IPS-20b (cell line): ENCODE results near the gene KMT2C.
"Not testable (repeated sequence)": the region's sequence is repeated elsewhere in the genome, so short reads cannot be mapped to it uniquely, and the experiment has no call there.

Experiments used
- H3K27ac ChIP-seq: one replicate; pipeline ENCODE4 v1.5.1; 2013; ENCODE audit warnings: low read length
- H3K27me3 ChIP-seq: 2 replicates; pipeline ENCODE4 v1.6.1; 2013; ENCODE audit warnings: mild to moderate bottlenecking, low read length, inconsistent platforms; ENCODE audit not compliant: insufficient read depth
- H3K36me3 ChIP-seq: 2 replicates; pipeline ENCODE4 v1.6.1; 2013; ENCODE audit warnings: low read depth, mild to moderate bottlenecking, inconsistent platforms, low read length, moderate library complexity; ENCODE audit not compliant: insufficient read depth
- H3K4me1 ChIP-seq: 2 replicates; pipeline ENCODE4 v1.6.1; 2013; ENCODE audit warnings: mild to moderate bottlenecking, control low read depth, inconsistent platforms, low read length, moderate library complexity; ENCODE audit not compliant: insufficient read depth
- H3K4me3 ChIP-seq: 2 replicates; pipeline ENCODE4 v1.5.1; 2013; ENCODE audit warnings: mild to moderate bottlenecking, low read length, inconsistent platforms
- H3K9ac ChIP-seq: 2 replicates; pipeline ENCODE4 v1.6.1; 2013; ENCODE audit warnings: low read depth, mild to moderate bottlenecking, inconsistent platforms, low read length, moderate library complexity
- H3K9me3 ChIP-seq: 2 replicates; pipeline ENCODE4 v1.6.1; 2013; ENCODE audit warnings: mild to moderate bottlenecking, low read depth, low read length, inconsistent platforms; ENCODE audit not compliant: insufficient read depth

KMT2C gene

GRCh38 chr7:152464312-152465118 is 28.7 kb upstream of the KMT2C start:
- Histone ChIP-seq H3K27me3 (peaks cover 7% of the 10 kb centered on the region; the same call in 1 of the 2 replicates), H3K27ac (no peak overlapping the region), H3K9me3 (no peaks in the 10 kb centered on the region), H3K4me3 (peak overlapping the region; percentile 87), H3K9ac (peak overlapping the region; percentile 80; the same call in 1 of the 2 replicates), H3K36me3 (no peaks in the 10 kb centered on the region), H3K4me1 (peaks cover 8% of the 10 kb centered on the region; the same call in 1 of the 2 replicates)

GRCh38 chr7:152463709-152464311 is 28.0 kb upstream of the KMT2C start:
- Histone ChIP-seq H3K27me3 (peaks cover 7% of the 10 kb centered on the region; the same call in 1 of the 2 replicates), H3K4me1 (peaks cover 8% of the 10 kb centered on the region; the same call in 1 of the 2 replicates), H3K9me3 (no peaks in the 10 kb centered on the region), H3K36me3 (no peaks in the 10 kb centered on the region), H3K4me3 (peak overlapping the region; percentile 87; the same call in 1 of the 2 replicates), H3K27ac (no peak overlapping the region), H3K9ac (peak overlapping the region; percentile 80; the same call in 1 of the 2 replicates)

DNA sequence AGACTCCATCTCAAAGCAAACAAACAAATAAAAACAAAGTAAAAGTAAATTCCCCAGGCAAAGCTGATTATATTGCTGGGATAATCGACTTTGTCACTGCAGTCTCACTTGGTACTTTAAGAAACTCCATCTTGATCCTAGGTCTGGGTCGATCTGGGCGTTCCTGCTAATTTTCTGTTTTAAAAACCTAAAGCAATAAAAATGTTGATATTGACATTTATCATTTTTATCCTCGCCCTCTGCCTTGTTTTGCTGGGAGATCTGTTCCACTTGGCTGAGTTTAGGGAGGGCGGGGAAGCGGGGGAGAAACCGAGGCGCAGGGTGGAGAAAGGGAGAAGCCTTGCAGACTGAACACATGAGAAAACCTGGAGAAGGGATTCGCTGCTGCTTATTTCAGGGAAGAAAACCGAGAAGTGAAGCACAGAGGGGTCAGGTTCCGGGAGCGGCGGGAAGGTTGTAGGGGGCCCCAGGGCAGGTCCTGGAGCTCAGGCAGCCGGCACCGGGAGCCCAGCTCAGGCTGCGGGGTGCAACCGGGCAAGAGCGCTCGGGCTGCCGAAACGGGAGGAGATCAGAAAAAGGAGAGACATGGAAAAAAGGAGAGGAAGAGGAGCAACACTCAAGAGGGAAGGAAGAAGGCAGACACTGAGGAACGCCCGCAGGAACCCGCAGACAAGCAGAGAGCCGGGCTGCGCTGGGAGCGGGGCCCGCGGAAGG is 27.3 kb upstream of the KMT2C start:
- Histone ChIP-seq H3K4me1 (peaks cover 8% of the 10 kb centered on the region; the same call in 1 of the 2 replicates), H3K4me3 (peak overlapping the region; percentile 64), H3K36me3 (no peaks in the 10 kb centered on the region), H3K27me3 (peaks cover 7% of the 10 kb centered on the region; the same call in 1 of the 2 replicates), H3K9ac (peak overlapping the region; percentile 65; the same call in 1 of the 2 replicates), H3K27ac (no peak overlapping the region), H3K9me3 (no peaks in the 10 kb centered on the region)

GRCh38 chr7:152459724-152460251 is 24.0 kb upstream of the KMT2C start:
- H3K4me1 ChIP-seq = peaks cover 8% of the 10 kb centered on the region; the same call in 1 of the 2 replicates
- H3K27me3 ChIP-seq = no peaks in the 10 kb centered on the region; the same call in 1 of the 2 replicates
- no peak overlapping the region for H3K27ac ChIP-seq
- no peak overlapping the region for H3K9ac ChIP-seq
- no peaks in the 10 kb centered on the region for H3K9me3 ChIP-seq
- H3K4me3 ChIP-seq = no peak overlapping the region
- no peaks in the 10 kb centered on the region for H3K36me3 ChIP-seq

DNA sequence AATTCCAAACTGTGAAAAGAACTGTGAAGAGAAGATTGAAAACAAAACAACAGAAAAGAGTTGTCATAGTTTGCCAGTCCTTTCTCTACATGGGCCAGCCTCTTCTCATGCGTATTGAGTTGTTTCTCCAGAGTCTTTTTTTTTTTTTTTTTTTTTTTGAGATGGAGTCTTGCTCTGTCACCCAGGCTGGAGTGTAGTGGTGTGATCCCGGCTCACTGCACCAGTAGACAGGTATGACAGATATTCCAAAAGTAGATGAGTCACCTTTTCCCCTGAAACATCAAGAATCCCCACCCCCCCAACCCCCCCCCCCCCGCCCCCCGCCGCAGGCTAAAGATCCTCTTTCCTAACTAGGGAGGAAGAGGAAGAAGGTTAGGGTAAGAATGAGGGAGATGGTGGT is 15.6 kb upstream of the KMT2C start:
- no peaks in the 10 kb centered on the region for H3K36me3 ChIP-seq
- no peak overlapping the region for H3K9ac ChIP-seq
- no peaks in the 10 kb centered on the region for H3K27me3 ChIP-seq
- no peaks in the 10 kb centered on the region for H3K4me1 ChIP-seq
- no peak overlapping the region for H3K4me3 ChIP-seq
- H3K27ac ChIP-seq = no peak overlapping the region
- H3K9me3 ChIP-seq = no peaks in the 10 kb centered on the region

GRCh38 chr7:152445386-152446008 is 9.7 kb upstream of the KMT2C start:
- H3K9me3 ChIP-seq, H3K27me3 ChIP-seq, H3K36me3 ChIP-seq, H3K4me3 ChIP-seq, H3K27ac ChIP-seq, H3K9ac ChIP-seq, H3K4me1 ChIP-seq: not testable (repeated sequence)

- H3K9me3 ChIP-seq = no peaks in the 10 kb centered on the region
- H3K4me1 ChIP-seq = no peaks in the 10 kb centered on the region
- no peak overlapping the region for H3K27ac ChIP-seq
- H3K9ac ChIP-seq = no peak overlapping the region
- no peak overlapping the region for H3K4me3 ChIP-seq
- H3K36me3 ChIP-seq = no peaks in the 10 kb centered on the region
- H3K27me3 ChIP-seq = no peaks in the 10 kb centered on the region
Measured at GRCh38 chr7:152443586-152443985, 7.8 kb upstream of the KMT2C start.

GRCh38 chr7:152442330-152442835 is 6.6 kb upstream of the KMT2C start:
- H3K9ac ChIP-seq = no peak overlapping the region
- H3K9me3 ChIP-seq = no peaks in the 10 kb centered on the region
- no peak overlapping the region for H3K27ac ChIP-seq
- H3K36me3 ChIP-seq = no peaks in the 10 kb centered on the region
- no peaks in the 10 kb centered on the region for H3K4me1 ChIP-seq
- H3K4me3 ChIP-seq = no peak overlapping the region
- H3K27me3 ChIP-seq = peaks cover 9% of the 10 kb centered on the region

DNA sequence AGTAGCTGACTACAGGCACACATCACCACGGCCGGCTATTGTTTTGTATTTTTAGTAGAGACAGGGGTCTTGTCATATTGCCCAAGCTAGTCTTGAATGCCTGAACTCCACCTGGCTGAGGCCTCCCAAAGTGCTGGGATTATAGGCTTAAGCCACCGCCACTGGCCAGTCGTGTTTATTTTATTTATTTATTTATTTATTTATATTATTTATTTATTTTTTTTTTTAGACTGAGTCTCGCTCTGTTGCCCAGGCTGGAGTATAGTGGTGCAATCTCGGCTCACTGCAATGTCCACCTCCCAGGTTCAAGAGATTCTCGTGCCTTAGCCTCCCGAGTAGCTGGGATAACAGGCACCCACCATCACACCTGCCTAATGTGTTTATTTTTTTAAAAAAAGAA is 6.0 kb upstream of the KMT2C start:
- H3K27me3 ChIP-seq = peaks cover 14% of the 10 kb centered on the region
- H3K9ac ChIP-seq, H3K36me3 ChIP-seq, H3K27ac ChIP-seq, H3K9me3 ChIP-seq, H3K4me1 ChIP-seq, H3K4me3 ChIP-seq: not testable (repeated sequence)

- not testable (repeated sequence) for H3K9me3 ChIP-seq, H3K9ac ChIP-seq, H3K4me1 ChIP-seq, H3K36me3 ChIP-seq, H3K4me3 ChIP-seq, H3K27ac ChIP-seq
- peaks cover 14% of the 10 kb centered on the region for H3K27me3 ChIP-seq
Measured at GRCh38 chr7:152441168-152441567, 5.4 kb upstream of the KMT2C start.

GRCh38 chr7:152438017-152438416 is 2.2 kb upstream of the KMT2C start:
- H3K27ac ChIP-seq, H3K4me3 ChIP-seq, H3K36me3 ChIP-seq, H3K9ac ChIP-seq, H3K9me3 ChIP-seq, H3K4me1 ChIP-seq: not testable (repeated sequence)
- H3K27me3 ChIP-seq = peaks cover 24% of the 10 kb centered on the region
